SH-SY5Y (cell line): ENCODE data around the gene ZFTA.

Source experiments
- GATA2 ChIP-seq: IDR thresholded peaks from 2 replicates; pipeline ENCODE4 v1.6.1; 2011; ENCODE audit warnings: mild to moderate bottlenecking, low read depth, low read length
- GATA3 ChIP-seq: IDR thresholded peaks from 2 replicates; pipeline ENCODE4 v1.6.1; 2011; ENCODE audit warnings: low read depth, mild to moderate bottlenecking, low read length, moderate library complexity

ZFTA gene

DNA sequence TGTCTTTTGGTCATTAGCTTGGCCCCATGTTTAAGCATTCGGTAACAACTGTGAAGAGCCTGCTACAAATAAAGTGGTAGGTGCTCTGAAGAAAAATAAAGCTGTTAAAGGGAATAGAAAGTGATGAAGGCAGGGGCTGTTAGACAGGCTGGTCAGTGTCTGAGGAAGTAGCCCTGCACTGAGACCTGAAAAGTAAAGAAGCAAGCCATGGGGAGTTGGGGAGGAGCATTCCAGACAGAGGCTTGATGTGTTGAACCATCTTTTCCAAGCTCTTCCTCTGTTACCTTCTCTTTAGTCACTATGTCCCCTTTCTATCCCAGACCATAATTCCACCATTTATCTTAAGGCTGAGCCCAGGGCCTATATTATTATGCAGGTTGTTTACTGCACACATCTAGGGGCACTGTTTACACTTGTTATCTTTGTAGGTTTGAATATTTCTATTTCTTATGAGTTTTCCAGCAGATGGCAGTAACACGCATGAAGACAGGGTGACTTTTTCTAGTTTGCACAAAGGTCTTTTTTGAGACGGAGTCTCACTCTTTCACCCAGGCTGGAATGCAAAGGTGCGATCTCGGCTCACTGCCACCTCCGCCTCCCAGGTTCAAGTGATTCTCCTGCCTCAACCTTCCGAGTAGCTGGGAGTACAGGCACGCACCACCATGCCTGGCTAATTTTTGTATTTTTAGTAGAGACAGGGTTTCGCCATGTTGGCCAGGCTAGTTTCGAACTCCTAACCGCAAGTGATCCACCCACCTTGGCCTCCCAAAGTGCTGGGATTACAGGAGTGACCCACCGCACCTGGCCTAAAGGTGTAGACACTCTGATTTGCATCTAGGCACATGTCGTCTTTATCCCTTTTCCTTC is 23.0 kb downstream of the ZFTA start:
- TF ChIP-seq GATA2, result no peak
- TF ChIP-seq GATA3, result no peak

DNA sequence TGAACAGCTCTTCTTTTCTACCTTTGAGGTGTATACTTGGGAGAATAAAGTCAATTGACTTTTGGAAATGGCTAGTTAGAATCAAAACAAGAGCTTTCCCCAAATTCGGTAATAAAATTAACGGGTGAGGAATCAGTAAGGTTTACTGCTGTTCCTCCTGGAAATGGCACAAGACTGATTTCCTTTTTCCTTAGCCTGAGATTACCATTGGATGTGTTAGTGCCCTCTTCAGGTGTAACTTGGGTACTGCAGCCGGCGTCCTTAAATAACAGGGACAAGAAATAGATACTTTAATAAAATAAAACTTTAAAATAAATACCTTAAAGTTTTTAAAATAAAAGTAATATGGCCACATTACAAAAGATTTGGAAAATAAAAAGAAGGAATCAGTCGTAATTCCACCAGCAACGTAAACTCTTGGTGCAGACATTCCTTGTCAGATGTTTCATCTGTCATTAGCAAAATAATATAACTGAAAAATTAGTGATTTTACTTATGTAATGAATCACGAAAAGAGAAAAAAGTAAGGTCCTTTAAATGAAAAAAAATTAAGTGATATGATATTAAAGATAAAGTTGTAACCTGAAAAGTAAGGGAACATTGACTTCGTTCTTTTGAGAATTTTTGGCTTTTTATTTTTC is 29.7 kb downstream of the ZFTA start:
- TF ChIP-seq GATA3, result no peak
- no peak for TF ChIP-seq GATA2

GRCh38 chr11:63737718-63738117 is 30.9 kb downstream of the ZFTA start:
- no peak for TF ChIP-seq GATA3
- no peak for TF ChIP-seq GATA2

- TF ChIP-seq GATA3 (no peak), GATA2 (no peak)
These were observed 31.7 kb downstream of the ZFTA start for GRCh38 chr11:63736864-63737263.

GRCh38 chr11:63729326-63729725 is 39.2 kb downstream of the ZFTA start:
- TF ChIP-seq GATA2, result no peak
- no peak for TF ChIP-seq GATA3

DNA sequence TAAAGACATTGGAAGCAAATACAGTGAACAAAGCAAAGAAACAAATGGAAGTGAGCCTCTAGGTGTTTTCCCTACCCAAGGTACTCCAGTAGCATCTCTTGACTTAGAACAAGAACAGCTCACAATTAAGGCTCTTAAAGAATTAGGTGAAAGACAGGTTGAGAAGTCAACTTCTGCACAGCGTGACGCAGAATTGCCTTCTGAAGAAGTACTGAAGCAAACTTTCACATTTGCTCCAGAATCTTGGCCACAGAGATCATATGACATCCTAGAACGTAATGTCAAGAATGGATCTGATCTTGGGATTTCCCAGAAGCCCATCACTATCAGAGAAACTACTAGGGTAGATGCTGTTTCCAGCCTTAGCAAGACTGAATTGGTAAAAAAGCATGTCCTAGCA is 48.0 kb downstream of the ZFTA start:
- TF ChIP-seq GATA3 (no peak), GATA2 (no peak)

DNA sequence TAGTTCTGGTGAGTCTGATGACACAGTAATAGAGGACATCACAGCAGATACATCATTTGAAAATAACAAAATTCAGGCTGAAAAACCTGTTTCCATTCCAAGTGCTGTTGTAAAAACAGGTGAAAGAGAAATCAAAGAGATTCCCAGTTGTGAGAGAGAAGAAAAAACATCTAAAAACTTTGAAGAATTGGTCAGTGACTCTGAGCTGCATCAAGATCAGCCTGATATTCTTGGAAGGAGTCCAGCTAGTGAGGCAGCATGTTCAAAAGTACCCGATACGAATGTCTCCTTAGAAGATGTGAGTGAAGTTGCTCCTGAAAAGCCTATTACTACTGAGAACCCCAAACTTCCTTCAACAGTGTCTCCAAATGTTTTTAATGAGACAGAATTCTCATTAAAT is 48.6 kb downstream of the ZFTA start:
- TF ChIP-seq GATA2 (no peak), GATA3 (no peak)

DNA sequence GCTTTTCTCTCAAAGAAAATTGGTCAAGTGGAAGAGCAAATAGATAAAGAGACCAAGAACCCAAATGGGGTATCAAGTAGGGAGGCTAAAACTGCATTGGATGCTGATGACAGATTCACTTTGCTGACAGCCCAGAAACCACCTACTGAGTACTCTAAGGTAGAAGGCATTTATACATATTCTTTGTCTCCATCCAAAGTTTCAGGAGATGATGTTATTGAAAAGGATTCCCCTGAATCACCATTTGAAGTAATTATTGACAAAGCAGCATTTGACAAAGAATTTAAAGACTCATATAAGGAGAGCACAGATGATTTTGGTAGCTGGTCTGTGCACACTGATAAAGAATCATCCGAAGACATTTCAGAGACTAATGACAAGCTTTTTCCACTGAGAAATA is 49.6 kb downstream of the ZFTA start:
- TF ChIP-seq GATA2, result no peak
- no peak for TF ChIP-seq GATA3
